ENCODE results near the gene CTDSP2. TPM values are rescaled to one million over a fixed set of nuclear protein-coding genes. Genes with fewer than 3 reads are reported as not detected.
"Not testable (repeated sequence)": the region's sequence is repeated elsewhere in the genome, so short reads cannot be mapped to it uniquely, and the experiment has no call there.

The CTDSP2 gene
- total RNA-seq, 4 donors from 2014 or later, result 66.0 to 116 (median 83.4) TPM

GRCh38 chr12:57861967-57862366 is 15.4 kb upstream of the CTDSP2 start:
- Histone ChIP-seq H3K36me3 (no peaks in the 10 kb centered on the region), H3K27ac (no peak overlapping the region), H3K4me1 (peaks cover 16 to 17% of the 10 kb centered on the region in 2 donors), H3K9me3 (no peaks in the 10 kb centered on the region), H3K4me3 (no peak overlapping the region), H3K27me3 (no peaks in the 10 kb centered on the region)
- DNase-seq, result no peak
- no peak for ATAC-seq
- intact Hi-C loops (cut with DNase I; ENCODE audit: low total_unique reads) (no loop called here), in situ Hi-C loops (cut with MboI; ENCODE audit: low sequenced_read_pairs in 4 of 4) (no loop called here)
- TF ChIP-seq CTCF (IDR thresholded peaks at IDR 0.05 in 4 of 5, conservative IDR thresholded peaks at IDR 0.05 in 1 of 5) (no peak), POLR2A (IDR thresholded peaks at IDR 0.05) (no peak)

DNA sequence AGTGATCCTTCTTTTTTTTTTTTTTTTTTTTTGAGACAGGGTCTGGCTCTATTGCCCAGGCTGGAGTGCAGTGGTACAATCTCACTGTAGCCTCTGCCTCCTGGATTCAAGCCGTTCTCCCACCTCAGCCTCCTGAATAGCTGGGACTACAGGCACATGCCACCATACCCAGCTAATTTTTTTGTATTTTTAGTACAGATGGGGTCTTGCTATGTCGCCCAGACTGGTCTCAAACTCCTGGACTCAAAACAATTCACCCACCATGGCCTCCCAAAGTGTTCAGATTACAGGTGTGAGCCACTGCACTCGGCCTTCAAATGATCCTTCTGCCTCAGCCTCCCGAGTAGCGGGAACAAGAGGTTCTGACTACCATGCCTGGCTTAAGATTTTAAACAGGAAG is 14.4 kb upstream of the CTDSP2 start:
- peaks cover 13 to 16% of the 10 kb centered on the region in 2 donors for H3K4me1 ChIP-seq
- H3K9me3 ChIP-seq; intact Hi-C loops (cut with DNase I; ENCODE audit: low total_unique reads); H3K27ac ChIP-seq; H3K27me3 ChIP-seq; H3K36me3 ChIP-seq; in situ Hi-C loops (cut with MboI; ENCODE audit: low sequenced_read_pairs in 4 of 4); ATAC-seq; DNase-seq; H3K4me3 ChIP-seq: not testable (repeated sequence)

DNA sequence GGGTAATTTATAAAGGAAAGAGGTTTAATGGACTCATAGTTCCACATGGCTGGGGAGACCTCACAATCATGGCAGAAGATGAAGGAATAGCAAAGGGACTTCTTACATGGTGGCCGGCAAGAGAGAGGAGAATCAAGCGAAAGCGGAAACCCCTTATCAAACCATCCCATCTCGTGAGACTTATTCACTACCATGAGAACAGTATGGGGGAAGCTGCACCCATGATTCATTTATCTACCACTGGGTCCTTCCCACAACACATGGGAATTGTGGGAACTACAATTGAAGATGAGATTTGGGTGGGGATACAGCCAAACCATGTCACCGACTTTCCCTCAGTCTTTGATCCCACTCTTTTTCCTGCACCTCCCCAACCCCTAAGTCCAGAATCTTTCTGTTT is 12.6 kb upstream of the CTDSP2 start:
- Histone ChIP-seq H3K9me3 (no peaks in the 10 kb centered on the region), H3K27ac (no peak overlapping the region), H3K4me3 (no peak overlapping the region), H3K36me3 (no peaks in the 10 kb centered on the region), H3K27me3 (no peaks in the 10 kb centered on the region), H3K4me1 (peaks cover 3% of the 10 kb centered on the region in 2 donors)
- TF ChIP-seq CTCF (IDR thresholded peaks at IDR 0.05 in 4 of 5, conservative IDR thresholded peaks at IDR 0.05 in 1 of 5), result no peak
- no peak for TF ChIP-seq POLR2A (IDR thresholded peaks at IDR 0.05)
- in situ Hi-C loops (cut with MboI; ENCODE audit: low sequenced_read_pairs in 4 of 4), result no loop called here
- DNase-seq (no peak), ATAC-seq (no peak)
- intact Hi-C loops (cut with DNase I; ENCODE audit: low total_unique reads), result no loop called here

DNA sequence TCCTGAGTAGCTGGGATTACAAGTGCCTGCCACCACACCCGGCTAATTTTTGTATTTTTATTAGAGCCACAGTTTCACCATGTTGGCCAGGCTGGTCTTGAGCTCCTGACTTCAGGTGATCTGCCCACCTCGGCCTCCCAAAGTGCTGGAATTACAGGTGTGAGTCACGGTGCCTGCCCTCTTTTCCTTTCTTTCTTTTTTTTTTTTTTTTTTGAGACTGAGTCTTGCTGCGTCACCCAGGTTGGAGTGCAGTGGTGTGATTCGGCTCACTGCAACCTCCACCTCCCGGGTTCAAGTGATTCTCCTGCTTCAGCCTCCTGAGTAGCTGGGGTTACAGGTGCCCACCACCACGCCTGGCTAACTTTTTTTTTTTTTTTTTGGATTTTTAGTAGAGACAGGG is 11.6 kb upstream of the CTDSP2 start:
- H3K4me1 ChIP-seq; H3K9me3 ChIP-seq; H3K36me3 ChIP-seq; H3K27ac ChIP-seq; H3K4me3 ChIP-seq; ATAC-seq; H3K27me3 ChIP-seq; intact Hi-C loops (cut with DNase I; ENCODE audit: low total_unique reads); DNase-seq; in situ Hi-C loops (cut with MboI; ENCODE audit: low sequenced_read_pairs in 4 of 4): not testable (repeated sequence)

GRCh38 chr12:57854965-57855364 is 8.4 kb upstream of the CTDSP2 start:
- H3K9me3 ChIP-seq, result no peaks in the 10 kb centered on the region
- H3K27ac ChIP-seq, result peak overlapping the region in 3 of 4 donors; percentile 16 to 99 (median 39)
- no peak for ATAC-seq
- H3K4me3 ChIP-seq, result no peak overlapping the region
- no peak for DNase-seq
- H3K4me1 ChIP-seq, result peaks cover 31 to 37% of the 10 kb centered on the region in 2 donors
- no peaks in the 10 kb centered on the region for H3K36me3 ChIP-seq
- TF ChIP-seq POLR2A (IDR thresholded peaks at IDR 0.05), result no peak
- no peak for TF ChIP-seq CTCF (IDR thresholded peaks at IDR 0.05 in 4 of 5, conservative IDR thresholded peaks at IDR 0.05 in 1 of 5)
- in situ Hi-C loops (cut with MboI; ENCODE audit: low sequenced_read_pairs in 4 of 4) (no loop called here), intact Hi-C loops (cut with DNase I; ENCODE audit: low total_unique reads) (no loop called here)
- no peaks in the 10 kb centered on the region for H3K27me3 ChIP-seq

DNA sequence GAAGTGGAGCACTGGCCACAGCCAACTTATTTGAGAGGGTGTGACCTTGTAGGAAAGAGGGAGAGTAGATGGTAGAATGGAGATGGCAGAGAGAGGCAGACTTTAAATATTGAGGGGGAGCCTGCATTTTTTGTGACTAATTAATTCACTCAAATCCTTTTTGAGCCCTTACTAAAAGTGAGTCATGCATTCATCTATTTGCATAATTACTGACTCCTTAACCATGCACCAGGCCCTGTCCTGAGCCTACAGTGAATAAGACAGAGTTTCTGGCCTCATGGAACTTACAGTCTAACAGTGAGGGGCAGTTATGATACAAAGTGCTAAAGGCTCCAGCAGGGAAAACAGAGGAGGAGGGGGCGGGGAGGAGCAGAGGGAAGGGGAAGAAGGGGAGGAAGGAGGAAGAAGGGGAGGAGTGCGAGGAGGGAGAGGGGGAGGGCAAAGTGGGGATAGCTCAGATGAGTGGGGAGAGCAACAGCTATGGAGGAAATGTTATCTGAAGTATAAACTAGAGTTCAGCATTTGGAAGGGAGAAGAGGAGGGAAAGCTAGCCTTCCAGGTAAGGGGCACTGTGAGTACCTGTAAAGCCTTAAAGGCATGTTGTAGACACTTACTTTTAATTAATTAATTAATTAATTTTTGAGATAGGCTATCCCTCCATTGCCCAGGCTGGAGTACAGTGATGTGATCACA is 7.5 kb upstream of the CTDSP2 start:
- H3K27me3 ChIP-seq, result no peaks in the 10 kb centered on the region
- no peak for ATAC-seq
- in situ Hi-C loops (cut with MboI; ENCODE audit: low sequenced_read_pairs in 4 of 4), result no loop called here
- no peaks in the 10 kb centered on the region for H3K9me3 ChIP-seq
- H3K36me3 ChIP-seq, result no peaks in the 10 kb centered on the region
- no peak for TF ChIP-seq POLR2A (IDR thresholded peaks at IDR 0.05)
- no peak for TF ChIP-seq CTCF (IDR thresholded peaks at IDR 0.05 in 4 of 5, conservative IDR thresholded peaks at IDR 0.05 in 1 of 5)
- H3K4me3 ChIP-seq, result no peak overlapping the region
- intact Hi-C loops (cut with DNase I; ENCODE audit: low total_unique reads), result no loop called here
- peaks cover 38 to 46% of the 10 kb centered on the region in 2 donors for H3K4me1 ChIP-seq
- peak overlapping the region; percentile 93 to 99 (median 98) for H3K27ac ChIP-seq
- DNase-seq, result no peak
